Memory B cell (primary cell): ENCODE measurements around the gene GSC2.

Experiments used
- ATAC-seq: fragments of 150-1000 bp; cut with Tn5 transposase; 2 replicates; pipeline ENCODE4 v1.10.0; 2021; ENCODE audit warnings: low read depth, mild to moderate bottlenecking, moderate library complexity
- DNase-seq, 2 donors: peaks; one replicate each; pipeline ENCODE4 v3.0.0; 2022; ENCODE audit warnings: low spot score in 2 of 2
- H3K27ac Mint-ChIP-seq: one replicate; pipeline ENCODE4 v1.8.0; 2022; ENCODE audit warnings: mild to moderate bottlenecking, moderate library complexity, mixed read lengths
- H3K27me3 Mint-ChIP-seq: one replicate; pipeline ENCODE4 v1.8.0; 2022; ENCODE audit warnings: mixed read lengths
- H3K36me3 Mint-ChIP-seq: one replicate; pipeline ENCODE4 v1.8.0; 2022; ENCODE audit warnings: mild to moderate bottlenecking, mixed read lengths
- H3K4me1 Mint-ChIP-seq: one replicate; pipeline ENCODE4 v1.8.0; 2022; ENCODE audit warnings: mixed read lengths
- H3K4me3 Mint-ChIP-seq: one replicate; pipeline ENCODE4 v1.8.0; 2022; ENCODE audit warnings: mild to moderate bottlenecking, moderate library complexity, mixed read lengths
- H3K9me3 Mint-ChIP-seq: one replicate; pipeline ENCODE4 v1.8.0; 2022; ENCODE audit warnings: mixed read lengths

Gene GSC2

DNA sequence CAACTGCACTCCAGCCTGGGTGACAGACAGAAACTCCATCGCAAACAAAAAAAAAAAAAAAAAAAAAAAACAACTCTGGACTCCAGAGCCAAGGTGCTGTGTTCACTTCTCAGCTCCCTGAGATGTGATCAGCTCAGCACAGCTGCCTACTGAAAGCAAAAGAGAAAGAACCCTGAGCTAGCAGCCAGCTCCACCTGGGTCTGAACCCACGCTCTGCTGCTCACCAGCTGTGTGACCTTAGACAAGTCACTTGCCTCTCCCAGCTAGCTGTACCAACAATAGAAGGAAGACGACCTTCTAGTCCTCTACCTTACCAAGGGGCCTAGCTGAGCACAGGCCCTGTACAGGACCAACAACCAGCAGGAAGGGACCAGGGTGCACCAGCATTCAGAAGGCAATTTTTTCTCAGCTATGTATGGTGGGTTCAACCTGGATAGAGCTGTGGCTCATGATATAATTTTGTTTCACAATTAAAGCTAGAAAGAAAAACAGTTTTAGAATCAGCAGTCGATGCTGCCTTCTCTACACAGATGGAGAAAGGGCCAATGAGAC is 31.7 kb downstream of the GSC2 start:
- no peaks in the 10 kb centered on the region for H3K27me3 Mint-ChIP-seq
- ATAC-seq, result peak; percentile 41
- peak overlapping the region; percentile 74 for H3K27ac Mint-ChIP-seq
- no peaks in the 10 kb centered on the region for H3K9me3 Mint-ChIP-seq
- peaks cover 62% of the 10 kb centered on the region for H3K4me1 Mint-ChIP-seq
- H3K36me3 Mint-ChIP-seq, result no peaks in the 10 kb centered on the region
- DNase-seq, result peak in 1 of 2 donors; percentile 39
- peak overlapping the region; percentile 46 for H3K4me3 Mint-ChIP-seq

DNA sequence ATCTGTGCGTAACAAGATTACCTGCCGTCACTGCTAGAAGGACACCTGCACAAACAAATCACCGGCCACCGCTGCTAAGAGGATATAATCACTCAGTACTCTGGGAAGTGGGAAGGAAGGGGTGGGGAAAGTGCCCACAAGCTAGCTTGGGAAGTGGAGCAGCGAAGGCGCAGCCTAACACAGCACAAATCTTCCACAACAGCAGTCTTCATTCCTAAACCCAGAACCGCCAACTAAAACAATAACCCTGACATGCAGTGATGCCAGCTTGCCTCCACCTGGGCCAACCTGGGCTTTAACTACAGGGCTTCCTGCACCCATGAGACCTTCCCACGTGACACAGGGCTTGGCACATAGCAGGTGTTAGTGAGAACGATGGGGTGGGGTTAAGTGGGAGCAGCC is 33.0 kb downstream of the GSC2 start:
- Mint-ChIP-seq H3K4me1 (peaks cover 56% of the 10 kb centered on the region), H3K9me3 (no peaks in the 10 kb centered on the region), H3K27ac (no peak overlapping the region), H3K36me3 (no peaks in the 10 kb centered on the region), H3K4me3 (peak overlapping the region; percentile 12), H3K27me3 (no peaks in the 10 kb centered on the region)
- DNase-seq, result no peak
- no peak for ATAC-seq

DNA sequence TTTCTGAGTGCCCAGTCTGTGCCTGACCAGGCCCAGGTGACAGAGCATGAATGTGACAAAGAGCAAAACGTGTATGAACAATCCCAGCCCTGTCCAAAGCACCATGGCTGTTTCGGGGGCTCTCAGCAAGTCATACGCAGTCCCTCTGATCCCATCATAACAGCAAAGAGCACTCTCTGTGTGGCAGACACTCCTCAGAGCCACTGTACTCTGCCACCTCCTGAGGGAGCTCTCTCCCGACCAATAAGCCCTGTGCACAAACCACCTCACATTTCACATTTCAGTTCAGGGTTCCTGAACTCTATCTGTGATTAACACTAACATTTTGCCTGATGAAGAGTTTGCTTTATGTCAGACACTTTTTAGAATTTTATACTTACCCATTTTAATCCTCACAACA is 34.5 kb downstream of the GSC2 start:
- no peak overlapping the region for H3K4me3 Mint-ChIP-seq
- DNase-seq, result no peak
- peaks cover 52% of the 10 kb centered on the region for H3K4me1 Mint-ChIP-seq
- H3K9me3 Mint-ChIP-seq, result no peaks in the 10 kb centered on the region
- H3K27ac Mint-ChIP-seq, result no peak overlapping the region
- ATAC-seq, result no peak
- H3K27me3 Mint-ChIP-seq, result no peaks in the 10 kb centered on the region
- H3K36me3 Mint-ChIP-seq, result no peaks in the 10 kb centered on the region

DNA sequence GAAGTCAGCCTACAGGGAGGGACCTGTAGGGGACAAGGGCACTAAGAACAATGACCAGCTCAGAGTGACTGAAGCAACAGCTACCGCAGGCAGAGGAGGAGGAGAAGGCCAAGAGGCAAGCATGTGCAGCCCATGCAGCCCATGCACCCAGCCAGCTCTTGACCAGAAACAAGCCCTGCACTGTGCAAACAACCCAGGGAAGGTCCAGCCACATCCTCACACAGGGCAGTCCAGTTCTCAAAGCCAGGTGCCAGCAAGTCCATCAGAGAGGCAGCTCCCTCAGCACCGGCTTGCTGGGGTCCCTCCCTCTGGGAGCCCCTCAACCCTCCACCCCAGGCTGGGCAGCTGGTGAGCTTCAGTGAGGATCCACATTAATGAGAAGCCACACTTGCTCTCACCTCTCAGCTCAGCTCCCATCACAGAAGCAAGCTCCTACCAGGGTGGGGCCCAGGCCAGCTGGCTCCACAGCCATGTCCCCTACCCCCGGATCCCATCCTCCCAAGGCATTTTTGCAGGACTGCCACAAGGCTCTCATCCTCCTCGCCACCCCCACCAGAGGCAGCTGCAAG is 35.0 kb downstream of the GSC2 start:
- ATAC-seq (no peak), DNase-seq (no peak)
- Mint-ChIP-seq H3K36me3 (no peaks in the 10 kb centered on the region), H3K27ac (no peak overlapping the region), H3K9me3 (no peaks in the 10 kb centered on the region), H3K27me3 (no peaks in the 10 kb centered on the region), H3K4me3 (no peak overlapping the region), H3K4me1 (peaks cover 48% of the 10 kb centered on the region)

DNA sequence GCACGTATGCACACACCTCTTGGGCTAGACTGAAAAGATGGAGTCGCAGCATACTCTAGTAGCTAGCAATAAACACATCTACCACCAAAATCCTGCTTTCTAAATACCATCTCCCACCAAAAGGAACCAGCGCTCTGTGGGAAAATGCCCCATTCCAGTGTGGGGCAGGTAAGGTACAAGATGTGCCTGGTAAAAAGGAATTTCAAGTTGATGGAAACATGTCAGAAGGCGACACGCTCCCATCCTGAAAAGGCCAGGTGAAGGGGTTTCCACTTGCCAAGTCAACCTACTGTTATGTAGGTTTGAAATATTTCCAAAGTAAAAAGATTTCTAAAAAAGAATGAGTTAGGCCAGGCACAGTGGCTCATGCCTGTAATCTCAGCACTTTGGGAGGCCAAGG is 36.7 kb downstream of the GSC2 start:
- H3K4me1 Mint-ChIP-seq, result peaks cover 49% of the 10 kb centered on the region
- H3K4me3 Mint-ChIP-seq, result no peak overlapping the region
- no peak for ATAC-seq
- H3K36me3 Mint-ChIP-seq, result no peaks in the 10 kb centered on the region
- H3K27me3 Mint-ChIP-seq, result no peaks in the 10 kb centered on the region
- no peak for DNase-seq
- no peak overlapping the region for H3K27ac Mint-ChIP-seq
- H3K9me3 Mint-ChIP-seq, result no peaks in the 10 kb centered on the region

DNA sequence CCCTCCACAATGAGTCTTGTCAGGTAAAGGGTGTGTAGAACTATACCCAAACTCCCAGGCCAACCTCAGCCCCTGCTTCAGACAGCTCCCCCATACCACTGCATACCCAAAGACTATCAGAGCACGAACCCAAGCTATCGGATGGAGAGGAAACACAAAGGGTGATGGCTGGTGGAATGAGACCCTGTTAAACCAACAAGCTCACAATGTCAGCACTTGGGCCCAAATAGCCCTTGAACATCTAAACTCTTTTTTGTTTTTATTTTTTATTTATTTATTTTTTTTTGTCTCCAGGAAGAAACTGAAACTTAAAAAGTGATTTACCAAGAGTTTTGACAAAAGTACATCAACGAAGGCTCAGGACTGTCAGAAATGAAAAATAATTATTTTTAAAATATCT is 38.5 kb downstream of the GSC2 start:
- Mint-ChIP-seq H3K4me1 (peaks cover 45% of the 10 kb centered on the region), H3K36me3 (peaks cover 3% of the 10 kb centered on the region), H3K27me3 (no peaks in the 10 kb centered on the region), H3K27ac (no peak overlapping the region), H3K4me3 (no peak overlapping the region), H3K9me3 (no peaks in the 10 kb centered on the region)
- ATAC-seq (no peak), DNase-seq (no peak)

DNA sequence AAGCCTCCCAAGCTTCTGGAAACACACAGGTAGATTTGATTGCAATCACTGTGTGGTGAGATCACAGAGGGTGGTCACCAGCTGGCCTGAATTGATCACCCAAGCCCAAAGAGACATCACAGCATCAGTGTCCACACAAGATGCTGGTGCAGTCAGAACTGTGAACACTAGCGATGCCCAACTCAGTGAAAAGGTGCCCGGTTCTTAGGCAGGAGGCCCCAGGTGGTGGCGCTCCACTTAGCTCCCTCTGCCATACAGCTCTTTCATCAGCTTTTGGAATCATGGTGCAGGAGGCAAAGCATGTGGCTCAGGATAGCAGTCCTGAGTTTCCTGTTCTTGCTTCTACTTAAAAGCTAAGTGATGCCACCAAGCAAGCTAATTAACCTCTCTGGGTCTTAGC is 39.0 kb downstream of the GSC2 start:
- no peaks in the 10 kb centered on the region for H3K27me3 Mint-ChIP-seq
- peaks cover 41% of the 10 kb centered on the region for H3K4me1 Mint-ChIP-seq
- ATAC-seq (no peak), DNase-seq (no peak)
- H3K4me3 Mint-ChIP-seq, result no peak overlapping the region
- H3K9me3 Mint-ChIP-seq, result no peaks in the 10 kb centered on the region
- H3K36me3 Mint-ChIP-seq, result peaks cover 3% of the 10 kb centered on the region
- no peak overlapping the region for H3K27ac Mint-ChIP-seq

DNA sequence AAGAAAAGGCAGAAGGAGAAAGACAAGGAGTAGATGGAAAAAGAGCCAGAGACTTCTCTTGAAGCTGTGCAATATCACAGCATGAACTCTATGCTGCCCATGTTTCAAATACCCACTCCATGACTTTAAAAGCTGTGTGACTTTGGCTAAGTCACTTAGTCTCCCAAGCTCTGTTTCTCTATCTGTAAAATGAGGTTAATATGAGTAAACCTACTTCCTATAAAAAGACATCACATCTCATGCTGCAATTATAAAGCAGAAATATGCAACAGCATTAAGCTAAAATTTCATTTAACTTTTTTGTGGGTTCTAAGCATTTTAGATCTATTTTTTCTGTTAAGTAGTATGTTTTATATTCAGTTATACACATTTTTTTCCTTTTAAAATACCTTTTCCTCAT is 39.4 kb downstream of the GSC2 start:
- H3K36me3 Mint-ChIP-seq, result peaks cover 3% of the 10 kb centered on the region
- no peak overlapping the region for H3K4me3 Mint-ChIP-seq
- ATAC-seq (no peak), DNase-seq (no peak)
- peaks cover 37% of the 10 kb centered on the region for H3K4me1 Mint-ChIP-seq
- H3K27me3 Mint-ChIP-seq, result no peaks in the 10 kb centered on the region
- no peak overlapping the region for H3K27ac Mint-ChIP-seq
- no peaks in the 10 kb centered on the region for H3K9me3 Mint-ChIP-seq

DNA sequence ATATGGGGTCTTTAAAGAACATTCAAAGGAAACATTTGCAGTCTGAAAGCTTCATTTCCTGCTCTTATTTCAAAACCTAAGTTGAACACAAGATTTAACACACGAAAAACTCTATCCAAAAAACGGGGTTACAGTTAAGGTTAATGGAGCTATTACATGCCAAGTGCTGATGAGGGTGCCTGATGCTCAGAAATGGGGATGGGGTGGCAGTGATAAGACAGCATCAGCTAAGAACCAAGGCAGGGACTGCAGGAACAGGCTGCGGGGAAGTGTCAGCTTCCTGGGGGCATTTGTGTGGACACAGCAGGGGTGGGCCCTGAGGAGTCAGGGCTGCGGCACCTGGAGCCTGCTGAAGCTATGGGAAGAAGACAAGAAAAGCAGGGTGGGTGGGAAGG is 40.0 kb downstream of the GSC2 start:
- Mint-ChIP-seq H3K36me3 (peaks cover 3% of the 10 kb centered on the region), H3K9me3 (no peaks in the 10 kb centered on the region), H3K4me3 (peak overlapping the region; percentile 65), H3K27ac (peak overlapping the region; percentile 71), H3K27me3 (no peaks in the 10 kb centered on the region), H3K4me1 (peaks cover 33% of the 10 kb centered on the region)
- ATAC-seq (no peak), DNase-seq (no peak)

DNA sequence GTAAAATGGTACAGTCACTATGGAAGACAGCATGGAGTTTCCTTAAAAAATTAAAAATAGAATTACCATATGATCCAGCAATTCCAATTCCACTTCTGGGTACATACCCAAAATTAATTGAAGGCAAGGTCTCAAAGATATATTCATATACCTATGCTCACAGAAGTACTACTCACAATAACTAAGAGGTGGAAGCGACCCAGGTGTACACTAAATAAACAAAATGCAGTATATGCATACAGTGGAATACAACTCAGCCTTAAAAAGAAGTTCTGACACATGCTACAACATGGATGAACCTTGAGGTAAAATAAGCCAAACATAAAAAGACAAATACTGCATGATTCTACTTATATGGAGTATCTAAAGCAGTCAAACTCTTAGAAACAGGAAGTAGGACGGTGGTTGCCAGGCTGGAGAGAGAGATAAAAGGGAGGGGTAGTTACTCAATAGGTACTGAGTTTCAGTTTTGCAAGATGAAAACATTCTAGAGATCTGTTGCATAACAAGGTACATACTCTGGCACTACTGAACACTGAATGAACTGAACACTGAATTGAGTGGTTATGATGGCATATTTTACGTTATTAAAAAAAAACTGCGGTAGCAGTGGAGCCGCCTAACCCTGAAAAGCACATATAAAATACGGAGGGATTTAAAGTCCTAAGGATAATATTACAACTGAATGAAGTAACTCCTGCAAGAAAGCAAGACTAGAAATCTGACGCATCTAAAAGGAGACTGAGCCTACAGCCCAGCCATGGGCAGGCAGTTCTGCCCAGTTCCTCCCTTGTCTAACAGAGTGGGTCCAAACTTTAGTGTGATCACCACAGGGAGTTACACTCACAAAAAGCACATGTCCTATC is 40.7 kb downstream of the GSC2 start:
- Mint-ChIP-seq H3K4me1 (peaks cover 28% of the 10 kb centered on the region), H3K36me3 (peaks cover 3% of the 10 kb centered on the region), H3K27me3 (no peaks in the 10 kb centered on the region), H3K4me3 (peak overlapping the region; percentile 65), H3K9me3 (no peaks in the 10 kb centered on the region), H3K27ac (peak overlapping the region; percentile 71)
- peak; percentile 98 for ATAC-seq
- peak in 1 of 2 donors; percentile 48 for DNase-seq

DNA sequence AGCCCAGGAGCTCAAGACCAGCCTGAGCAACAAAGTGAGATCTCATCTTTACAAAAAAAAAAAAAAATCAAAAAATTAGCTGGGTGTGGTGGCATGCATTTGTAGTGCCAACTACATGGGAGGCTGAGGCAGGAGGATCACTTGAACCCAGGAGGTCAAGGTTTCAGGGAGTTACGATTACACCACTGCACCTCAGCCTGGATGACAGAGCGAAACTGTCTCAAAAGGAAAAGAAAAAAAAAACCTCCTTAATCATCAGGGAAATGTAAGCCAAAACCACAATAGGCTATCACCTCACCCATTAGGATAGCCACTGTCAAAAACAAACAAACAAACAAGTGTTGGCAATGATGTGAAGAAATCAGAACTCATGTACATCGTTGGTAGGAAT is 41.3 kb downstream of the GSC2 start:
- Mint-ChIP-seq H3K4me3 (no peak overlapping the region), H3K27ac (peak overlapping the region; percentile 24), H3K9me3 (no peaks in the 10 kb centered on the region), H3K36me3 (peaks cover 3% of the 10 kb centered on the region), H3K27me3 (no peaks in the 10 kb centered on the region), H3K4me1 (peaks cover 30% of the 10 kb centered on the region)
- ATAC-seq (no peak), DNase-seq (no peak)

DNA sequence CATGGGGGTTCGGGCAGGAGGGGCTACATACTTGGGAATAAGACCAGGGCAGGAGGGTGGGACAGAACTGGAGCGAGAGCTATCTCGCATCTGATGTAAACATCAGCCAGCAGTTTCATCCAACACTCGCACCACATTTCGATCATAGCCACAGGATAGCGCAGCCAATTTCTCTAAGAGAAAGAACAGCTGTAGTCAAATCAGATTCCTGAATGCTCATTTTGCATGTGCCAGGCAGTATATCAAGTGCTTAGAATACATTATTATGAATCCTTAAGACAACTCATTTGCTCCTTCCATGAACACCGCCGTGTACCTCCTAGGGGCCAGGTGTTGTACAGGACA is 42.4 kb downstream of the GSC2 start:
- ATAC-seq (no peak), DNase-seq (no peak)
- H3K4me1 Mint-ChIP-seq, result peaks cover 34% of the 10 kb centered on the region
- H3K9me3 Mint-ChIP-seq, result no peaks in the 10 kb centered on the region
- peaks cover 3% of the 10 kb centered on the region for H3K36me3 Mint-ChIP-seq
- no peaks in the 10 kb centered on the region for H3K27me3 Mint-ChIP-seq
- no peak overlapping the region for H3K4me3 Mint-ChIP-seq
- peak overlapping the region; percentile 80 for H3K27ac Mint-ChIP-seq

DNA sequence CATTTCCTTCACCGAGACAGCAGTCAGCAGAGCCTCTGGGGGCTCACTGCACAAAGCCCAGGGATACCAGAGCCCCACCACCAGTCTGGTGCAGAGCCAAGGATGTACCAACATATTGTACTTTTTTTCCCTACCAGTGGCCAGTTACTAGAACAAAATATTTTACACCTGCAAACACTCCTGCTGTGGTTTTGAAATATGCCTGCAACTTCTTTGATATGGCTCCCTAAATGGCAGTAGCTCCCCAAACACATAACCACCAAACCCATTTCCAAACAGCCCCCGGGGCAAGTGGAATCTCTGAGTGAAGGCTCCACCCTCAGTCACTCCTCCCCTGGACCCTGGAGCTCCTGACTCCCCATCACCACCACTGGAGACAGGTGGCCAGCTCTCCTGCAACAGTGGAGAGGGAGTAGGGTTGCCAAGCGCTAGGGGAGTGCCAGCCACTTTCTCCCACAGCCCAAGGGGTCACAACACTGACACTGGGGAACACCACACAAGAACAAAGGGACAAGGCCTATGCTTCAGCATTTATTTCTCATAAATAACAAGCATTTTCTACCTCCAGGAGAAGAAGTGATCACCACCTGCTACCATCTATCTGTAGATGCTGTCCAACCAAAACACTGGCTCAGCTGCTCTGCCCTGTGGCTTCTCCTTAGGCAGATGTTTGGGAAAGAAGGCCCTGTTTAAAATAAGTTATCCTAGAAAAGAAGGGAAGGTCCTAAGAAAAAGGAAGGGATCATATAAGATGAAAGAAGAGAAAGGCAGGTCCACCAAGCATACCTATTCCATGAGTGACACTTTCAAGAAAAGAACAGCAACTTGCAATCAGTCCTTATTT is 43.0 kb downstream of the GSC2 start:
- ATAC-seq (no peak), DNase-seq (no peak)
- Mint-ChIP-seq H3K9me3 (no peaks in the 10 kb centered on the region), H3K36me3 (peaks cover 4% of the 10 kb centered on the region), H3K27ac (peak overlapping the region; percentile 80), H3K4me1 (peaks cover 36% of the 10 kb centered on the region), H3K27me3 (no peaks in the 10 kb centered on the region), H3K4me3 (no peak overlapping the region)
